ENCODE data around the gene RBM33.

- no peak for TF ChIP-seq ZNF274 (IDR thresholded peaks at IDR 0.05; ENCODE audit: low read depth, low read length)
- TF ChIP-seq SUZ12 (IDR thresholded peaks at IDR 0.05; ENCODE audit: extremely low read depth, insufficient read depth, insufficient read length): no peak
Observed at GRCh38 chr7:155807065-155807671, 162.7 kb downstream of the RBM33 start.

Data from NT2/D1 (cell line).